Stimulated activated CD4-positive, alpha-beta T cell treated with anti-CD3 and anti-CD28 coated beads, Interleukin-15, amount 100 ng/mL, for 1 hour (primary cell): ENCODE measurements around the gene OR8A1.
"Not testable (repeated sequence)": the region's sequence is repeated elsewhere in the genome, so short reads cannot be mapped to it uniquely, and the experiment has no call there.

ENCODE experiments used
- DNase-seq, 2 donors: peaks; one replicate each; pipeline ENCODE4 v3.0.0-alpha.2; 2020; ENCODE audit warnings: low read depth in 1 of 2, low spot score in 1 of 2

The OR8A1 gene

GRCh38 chr11:124592627-124593026 lies 22.8 kb downstream of the OR8A1 start:
- no peak for DNase-seq

- no peak for DNase-seq
Measured at GRCh38 chr11:124595302-124595701, 25.5 kb downstream of the OR8A1 start.

GRCh38 chr11:124597626-124598025 lies 27.8 kb downstream of the OR8A1 start:
- no peak for DNase-seq

GRCh38 chr11:124600621-124601320 lies 31.0 kb downstream of the OR8A1 start:
- DNase-seq: no peak

GRCh38 chr11:124602193-124602592 lies 32.4 kb downstream of the OR8A1 start:
- no peak for DNase-seq

- DNase-seq: not testable (repeated sequence)
Measured at GRCh38 chr11:124602723-124603122, 32.9 kb downstream of the OR8A1 start.

GRCh38 chr11:124605719-124606118 lies 35.9 kb downstream of the OR8A1 start:
- DNase-seq: no peak

GRCh38 chr11:124608147-124608546 lies 38.4 kb downstream of the OR8A1 start:
- no peak for DNase-seq

- no peak for DNase-seq
Measured at GRCh38 chr11:124610295-124610694, 40.5 kb downstream of the OR8A1 start.

- DNase-seq: no peak
Measured at GRCh38 chr11:124611064-124611463, 41.3 kb downstream of the OR8A1 start, which contains the start of gene PANX3. PANX3 (plus strand) TSS chr11:124611428; CDS start chr11:124611557, 129 bp downstream.

GRCh38 chr11:124612045-124612444 lies 42.2 kb downstream of the OR8A1 start:
- no peak for DNase-seq

GRCh38 chr11:124612567-124613246 lies 42.9 kb downstream of the OR8A1 start:
- no peak for DNase-seq

- no peak for DNase-seq
Measured at GRCh38 chr11:124618863-124619262, 49.1 kb downstream of the OR8A1 start.
